Measurements from ENCODE around the gene NAALAD2. TPM values are rescaled to one million over a fixed set of nuclear protein-coding genes. Genes with fewer than 3 reads are reported as not detected.
"Not testable (repeated sequence)": the region's sequence is repeated elsewhere in the genome, so short reads cannot be mapped to it uniquely, and the experiment has no call there.

Gene NAALAD2
- total and polyA plus RNA-seq, 10 donors = 0.67 to 12.3 (median 4.5) TPM

DNA sequence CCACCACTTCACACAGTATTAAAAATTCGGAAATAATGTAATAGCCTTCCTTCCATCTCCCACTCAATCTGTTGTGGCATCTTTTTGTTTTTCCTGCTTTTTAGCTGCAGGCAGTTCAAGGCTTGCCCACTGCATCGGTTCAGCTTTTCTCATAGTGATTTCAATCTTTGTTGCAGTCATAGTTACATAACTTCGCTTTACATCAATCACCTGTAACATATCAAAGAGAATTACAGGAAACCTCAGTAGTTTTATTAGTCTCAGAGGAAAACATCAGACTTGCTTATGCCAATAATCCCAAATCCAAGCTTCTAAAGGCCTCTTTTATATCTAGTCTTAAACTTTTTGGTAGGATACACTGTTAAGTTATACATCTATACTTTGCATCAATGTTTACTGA is 67.9 kb downstream of the NAALAD2 start:
- Histone ChIP-seq H3K27me3 (replicated peaks in 1 of 7) (no peaks in the 10 kb centered on the region), H3K4me1 (peaks cover 0 to 12% (median 0%) of the 10 kb centered on the region in 6 donors), H3K9me3 (no peaks in the 10 kb centered on the region), H3K4me3 (no peak overlapping the region), H3K36me3 (peaks cover 0 to 96% (median 44%) of the 10 kb centered on the region in 6 donors), H3K27ac (no peak overlapping the region)
- intact Hi-C loops (cut with DNase I; ENCODE audit: low total_unique reads) = no loop called here
- DNase-seq = no peak
- WGBS, 5 donors = 59 to 74% (median 67%) methylated on average over 3 of the region's 3 CpGs
- TF ChIP-seq, protein P1, sequence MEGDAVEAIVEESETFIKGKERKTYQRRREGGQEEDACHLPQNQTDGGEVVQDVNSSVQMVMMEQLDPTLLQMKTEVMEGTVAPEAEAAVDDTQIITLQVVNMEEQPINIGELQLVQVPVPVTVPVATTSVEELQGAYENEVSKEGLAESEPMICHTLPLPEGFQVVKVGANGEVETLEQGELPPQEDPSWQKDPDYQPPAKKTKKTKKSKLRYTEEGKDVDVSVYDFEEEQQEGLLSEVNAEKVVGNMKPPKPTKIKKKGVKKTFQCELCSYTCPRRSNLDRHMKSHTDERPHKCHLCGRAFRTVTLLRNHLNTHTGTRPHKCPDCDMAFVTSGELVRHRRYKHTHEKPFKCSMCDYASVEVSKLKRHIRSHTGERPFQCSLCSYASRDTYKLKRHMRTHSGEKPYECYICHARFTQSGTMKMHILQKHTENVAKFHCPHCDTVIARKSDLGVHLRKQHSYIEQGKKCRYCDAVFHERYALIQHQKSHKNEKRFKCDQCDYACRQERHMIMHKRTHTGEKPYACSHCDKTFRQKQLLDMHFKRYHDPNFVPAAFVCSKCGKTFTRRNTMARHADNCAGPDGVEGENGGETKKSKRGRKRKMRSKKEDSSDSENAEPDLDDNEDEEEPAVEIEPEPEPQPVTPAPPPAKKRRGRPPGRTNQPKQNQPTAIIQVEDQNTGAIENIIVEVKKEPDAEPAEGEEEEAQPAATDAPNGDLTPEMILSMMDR (IDR thresholded peaks at IDR 0.05 in 8 of 11, conservative IDR thresholded peaks at IDR 0.05 in 3 of 11) = no peak
- no peak for TF ChIP-seq POLR2AphosphoS5 (IDR thresholded peaks at IDR 0.05)
- TF ChIP-seq POLR2A (IDR thresholded peaks at IDR 0.05) = no peak

GRCh38 chr11:90204407-90204806 is 69.9 kb downstream of the NAALAD2 start:
- DNase-seq = no peak
- H3K36me3 ChIP-seq = peaks cover 0 to 98% (median 56%) of the 10 kb centered on the region in 6 donors
- peaks cover 0 to 12% (median 0%) of the 10 kb centered on the region in 6 donors for H3K4me1 ChIP-seq
- TF ChIP-seq POLR2AphosphoS5 (IDR thresholded peaks at IDR 0.05) = no peak
- no peak for TF ChIP-seq POLR2A (IDR thresholded peaks at IDR 0.05)
- TF ChIP-seq, protein P1 (IDR thresholded peaks at IDR 0.05 in 8 of 11, conservative IDR thresholded peaks at IDR 0.05 in 3 of 11) = no peak
- H3K4me3 ChIP-seq = no peak overlapping the region
- intact Hi-C loops (cut with DNase I; ENCODE audit: low total_unique reads) = no loop called here
- H3K9me3 ChIP-seq = no peaks in the 10 kb centered on the region
- WGBS, 5 donors = 92 to 97% (median 96%) methylated on average over 13 of the region's 13 CpGs
- no peaks in the 10 kb centered on the region for H3K27me3 ChIP-seq (replicated peaks in 1 of 7)
- H3K27ac ChIP-seq = no peak overlapping the region

- H3K27ac ChIP-seq = no peak overlapping the region
- H3K4me3 ChIP-seq = no peak overlapping the region
- no peaks in the 10 kb centered on the region for H3K27me3 ChIP-seq (replicated peaks in 1 of 7)
- intact Hi-C loops (cut with DNase I; ENCODE audit: low total_unique reads) = no loop called here
- no peak for DNase-seq
- peaks cover 0 to 12% (median 0%) of the 10 kb centered on the region in 6 donors for H3K4me1 ChIP-seq
- WGBS, 5 donors = 25 to 34% (median 31%) methylated on average over 3 of the region's 3 CpGs
- no peaks in the 10 kb centered on the region for H3K9me3 ChIP-seq
- H3K36me3 ChIP-seq = peaks cover 0 to 99% (median 62%) of the 10 kb centered on the region in 6 donors
- TF ChIP-seq, protein P1 (IDR thresholded peaks at IDR 0.05 in 8 of 11, conservative IDR thresholded peaks at IDR 0.05 in 3 of 11) = peak in 10 of 11 experiments; percentile 54 to 84 (median 77)
- no peak for TF ChIP-seq POLR2AphosphoS5 (IDR thresholded peaks at IDR 0.05)
Observed at GRCh38 chr11:90204832-90205646, 70.6 kb downstream of the NAALAD2 start.

GRCh38 chr11:90207992-90208391 is 73.5 kb downstream of the NAALAD2 start:
- DNase-seq; H3K4me3 ChIP-seq; H3K27me3 ChIP-seq (replicated peaks in 1 of 7); H3K27ac ChIP-seq; intact Hi-C loops (cut with DNase I; ENCODE audit: low total_unique reads); H3K9me3 ChIP-seq: not testable (repeated sequence)
- H3K36me3 ChIP-seq = peaks cover 0 to 99% (median 55%) of the 10 kb centered on the region in 6 donors
- WGBS, 5 donors = 91 to 97% (median 96%) methylated on average over 10 of the region's 10 CpGs
- H3K4me1 ChIP-seq = peaks cover 0 to 12% (median 0%) of the 10 kb centered on the region in 6 donors

Data from spleen (tissue), 11 donors.